ENCODE data around the gene CRHR1. TPM values are rescaled to one million over a fixed set of nuclear protein-coding genes. Genes with fewer than 3 reads are reported as not detected.

The CRHR1 gene
- total RNA-seq, 1 experiment from 2014 or later: not detected

DNA sequence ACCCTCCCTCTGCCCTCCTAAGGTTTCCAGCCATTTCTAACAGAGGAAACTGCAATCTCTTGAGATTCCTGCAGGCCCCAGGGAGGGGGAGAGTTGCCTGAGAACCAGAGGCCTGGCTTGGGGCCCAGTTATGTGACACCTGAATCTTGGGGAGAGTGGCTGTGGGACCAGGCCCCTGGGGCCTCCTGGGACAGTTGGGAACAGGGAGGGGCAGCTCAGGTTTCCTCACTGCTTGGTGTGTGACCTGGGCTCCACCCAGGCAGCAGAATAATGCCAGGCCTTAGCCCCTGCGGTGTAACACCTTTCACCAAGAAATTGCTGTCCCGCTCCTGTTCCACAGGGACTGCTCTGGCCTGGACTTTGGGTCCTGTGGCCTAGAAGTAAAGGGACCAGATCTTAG is 44.3 kb upstream of the CRHR1 start:
- Histone ChIP-seq H3K27ac (no peak overlapping the region), H3K36me3 (ENCODE audit: low read depth) (no peaks in the 10 kb centered on the region), H3K9me2 (ENCODE audit: insufficient read depth) (no peaks in the 10 kb centered on the region), H3K9me3 (ENCODE audit: insufficient read depth, low read depth) (no peaks in the 10 kb centered on the region), H3K27me3 (ENCODE audit: insufficient read depth, low read depth) (peaks cover 95% of the 10 kb centered on the region), H3K4me1 (replicated peaks; ENCODE audit: insufficient read depth) (no peaks in the 10 kb centered on the region), H3F3A (ENCODE audit: insufficient read depth, low read depth) (no peaks in the 10 kb centered on the region), H4K20me1 (ENCODE audit: insufficient read depth) (no peaks in the 10 kb centered on the region; the same call in 1 of the 2 replicates), H3K4me3 (no peak overlapping the region), H2AFZ (no peak overlapping the region), H3K79me2 (ENCODE audit: low read depth) (no peaks in the 10 kb centered on the region), H3K4me2 (no peak overlapping the region)
- TF ChIP-seq, protein P1, sequence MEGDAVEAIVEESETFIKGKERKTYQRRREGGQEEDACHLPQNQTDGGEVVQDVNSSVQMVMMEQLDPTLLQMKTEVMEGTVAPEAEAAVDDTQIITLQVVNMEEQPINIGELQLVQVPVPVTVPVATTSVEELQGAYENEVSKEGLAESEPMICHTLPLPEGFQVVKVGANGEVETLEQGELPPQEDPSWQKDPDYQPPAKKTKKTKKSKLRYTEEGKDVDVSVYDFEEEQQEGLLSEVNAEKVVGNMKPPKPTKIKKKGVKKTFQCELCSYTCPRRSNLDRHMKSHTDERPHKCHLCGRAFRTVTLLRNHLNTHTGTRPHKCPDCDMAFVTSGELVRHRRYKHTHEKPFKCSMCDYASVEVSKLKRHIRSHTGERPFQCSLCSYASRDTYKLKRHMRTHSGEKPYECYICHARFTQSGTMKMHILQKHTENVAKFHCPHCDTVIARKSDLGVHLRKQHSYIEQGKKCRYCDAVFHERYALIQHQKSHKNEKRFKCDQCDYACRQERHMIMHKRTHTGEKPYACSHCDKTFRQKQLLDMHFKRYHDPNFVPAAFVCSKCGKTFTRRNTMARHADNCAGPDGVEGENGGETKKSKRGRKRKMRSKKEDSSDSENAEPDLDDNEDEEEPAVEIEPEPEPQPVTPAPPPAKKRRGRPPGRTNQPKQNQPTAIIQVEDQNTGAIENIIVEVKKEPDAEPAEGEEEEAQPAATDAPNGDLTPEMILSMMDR (conservative IDR thresholded peaks at IDR 0.05): no peak
- TF ChIP-seq EZH2 (IDR thresholded peaks at IDR 0.05; ENCODE audit: low read depth): no peak
- no TSS peak for BruUV-seq (replicated peaks)
- intact Hi-C loops (cut with micrococcal nuclease; ENCODE audit: unreplicated experiment): no loop called here
- CTCF ChIA-PET: no interaction called here
- POLR2A ChIA-PET (ENCODE audit: unreplicated experiment): no interaction called here
- peak in 1 of 2 experiments; percentile 21 for DNase-seq

DNA sequence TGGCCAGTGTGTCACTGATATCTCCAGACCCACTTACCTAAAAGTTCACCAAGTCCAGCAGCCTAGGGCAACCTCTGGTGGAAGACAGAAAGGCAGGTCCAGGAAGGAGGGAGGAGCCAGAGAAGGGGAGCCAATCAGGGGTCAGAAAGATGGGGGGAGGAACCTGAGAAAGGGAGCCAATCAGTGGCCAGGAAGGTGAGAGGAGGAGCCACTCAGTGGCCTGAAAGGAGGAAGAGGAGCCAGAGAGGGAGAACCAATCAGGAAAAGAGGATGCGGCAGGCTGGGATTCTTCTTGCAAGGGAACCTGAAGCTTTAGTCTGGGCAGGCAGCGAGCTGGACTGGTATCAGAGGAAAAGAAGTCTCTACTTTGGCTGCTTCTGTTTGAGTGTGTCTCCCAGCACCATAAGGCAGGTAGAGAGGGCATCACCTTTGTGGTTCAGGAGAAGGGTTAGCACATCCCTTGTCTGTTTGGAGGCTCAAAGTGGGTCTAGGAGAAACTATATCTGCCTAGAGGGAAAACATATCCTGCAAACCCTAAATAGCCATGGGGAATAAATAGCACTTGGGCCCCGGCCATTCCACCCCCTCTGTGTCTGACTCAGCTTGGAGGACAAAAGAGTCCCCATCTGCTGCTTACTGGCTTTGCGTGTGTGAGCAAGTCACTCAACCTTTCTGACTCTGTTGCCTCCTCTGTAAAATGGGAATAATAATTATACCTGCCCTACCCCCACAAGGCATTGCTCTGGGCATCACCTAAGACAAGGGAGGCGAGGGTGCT is 43.4 kb upstream of the CRHR1 start:
- Histone ChIP-seq H2AFZ (no peak overlapping the region), H3K27me3 (ENCODE audit: insufficient read depth, low read depth) (peaks cover 95% of the 10 kb centered on the region), H3K27ac (no peak overlapping the region), H3K4me3 (no peak overlapping the region), H4K20me1 (ENCODE audit: insufficient read depth) (no peaks in the 10 kb centered on the region; the same call in 1 of the 2 replicates), H3K36me3 (ENCODE audit: low read depth) (no peaks in the 10 kb centered on the region), H3K79me2 (ENCODE audit: low read depth) (no peaks in the 10 kb centered on the region), H3K4me2 (no peak overlapping the region), H3F3A (ENCODE audit: insufficient read depth, low read depth) (no peaks in the 10 kb centered on the region), H3K4me1 (replicated peaks; ENCODE audit: insufficient read depth) (no peaks in the 10 kb centered on the region), H3K9me3 (ENCODE audit: insufficient read depth, low read depth) (no peaks in the 10 kb centered on the region), H3K9me2 (ENCODE audit: insufficient read depth) (no peaks in the 10 kb centered on the region)
- intact Hi-C loops (cut with micrococcal nuclease; ENCODE audit: unreplicated experiment): no loop called here
- ChIA-PET CTCF (no interaction called here), POLR2A (ENCODE audit: unreplicated experiment) (no interaction called here)
- TF ChIP-seq, protein P1 (conservative IDR thresholded peaks at IDR 0.05): no peak
- TF ChIP-seq EZH2 (IDR thresholded peaks at IDR 0.05; ENCODE audit: low read depth): no peak
- no peak for DNase-seq
- no TSS peak for BruUV-seq (replicated peaks)

DNA sequence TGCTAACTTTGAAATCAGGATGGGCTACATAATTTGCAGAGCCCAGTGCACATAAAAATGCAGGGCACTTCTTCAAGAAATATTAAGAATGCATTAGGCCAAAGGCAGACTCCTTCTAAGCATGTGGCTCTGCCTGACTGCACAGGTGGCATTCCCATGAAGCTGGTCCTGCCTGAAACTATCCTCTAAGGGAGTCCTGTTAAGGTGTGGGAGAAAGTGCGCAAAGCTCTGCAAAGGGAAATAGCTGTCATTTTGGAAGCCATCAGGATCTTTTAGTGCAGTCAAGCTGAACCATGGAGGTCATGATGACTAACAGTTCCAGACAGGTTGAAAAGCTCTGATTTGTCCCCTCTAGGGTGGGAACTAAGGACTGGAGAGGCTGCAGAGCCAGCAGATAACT is 41.9 kb upstream of the CRHR1 start:
- H3K4me3 ChIP-seq: no peak overlapping the region
- H3F3A ChIP-seq (ENCODE audit: insufficient read depth, low read depth): no peaks in the 10 kb centered on the region
- H3K9me3 ChIP-seq (ENCODE audit: insufficient read depth, low read depth): no peaks in the 10 kb centered on the region
- intact Hi-C loops (cut with micrococcal nuclease; ENCODE audit: unreplicated experiment): no loop called here
- BruUV-seq (replicated peaks): no TSS peak
- ChIA-PET POLR2A (ENCODE audit: unreplicated experiment) (no interaction called here), CTCF (no interaction called here)
- no peaks in the 10 kb centered on the region; the same call in 1 of the 2 replicates for H4K20me1 ChIP-seq (ENCODE audit: insufficient read depth)
- H3K79me2 ChIP-seq (ENCODE audit: low read depth): no peaks in the 10 kb centered on the region
- TF ChIP-seq EZH2 (IDR thresholded peaks at IDR 0.05; ENCODE audit: low read depth): no peak
- TF ChIP-seq, protein P1 (conservative IDR thresholded peaks at IDR 0.05): no peak
- H3K36me3 ChIP-seq (ENCODE audit: low read depth): no peaks in the 10 kb centered on the region
- no peak overlapping the region for H2AFZ ChIP-seq
- H3K9me2 ChIP-seq (ENCODE audit: insufficient read depth): no peaks in the 10 kb centered on the region
- H3K27me3 ChIP-seq (ENCODE audit: insufficient read depth, low read depth): peaks cover 96% of the 10 kb centered on the region
- no peak overlapping the region for H3K4me2 ChIP-seq
- no peak overlapping the region for H3K27ac ChIP-seq
- H3K4me1 ChIP-seq (replicated peaks; ENCODE audit: insufficient read depth): no peaks in the 10 kb centered on the region
- no peak for DNase-seq
